K562 (cell line): Measurements from ENCODE around the gene CPVL. TPM values are rescaled to one million over a fixed set of nuclear protein-coding genes. Genes with fewer than 3 reads are reported as not detected.

Source experiments
- ATAC-seq: fragments of 200-7000 bp; cut with Tn5 transposase; 3 replicates; pipeline ENCODE4 v1.9.1; 2020; ENCODE audit warnings: moderate library complexity
- BruUV-seq: library from RNA; stranded (reverse); fragments of 400-500 nt; replicated peaks from 2 replicates; lab custom pipeline; 2021; lab: Mats Ljungman, UMichigan
- CTCF ChIA-PET: fragments of 300-600 bp; formaldehyde crosslinking; extraction: SDS; loops from one replicate; lab custom pipeline; 2021; ENCODE audit warnings: low intra/inter-chr PET ratio; lab: Yijun Ruan, JAX
- POLR2A ChIA-PET: fragments of 300-600, 350-650 bp; sonication (Branson Sonifier 250); formaldehyde crosslinking; extraction: SDS; loops from one replicate; lab custom pipeline; 2021; ENCODE audit warnings: antibody characterized with exemption, inconsistent platforms; lab: Yijun Ruan, JAX
- DNase-seq, 4 experiments: peaks; one replicate each; pipeline versions ENCODE4 v3.0.0 to v3.0.0-alpha.2; 2011 to 2018; ENCODE audit warnings: low spot score in 3 of 4, mixed read lengths in 3 of 4; ENCODE audit errors: extremely low read depth in 1 of 4
- FAIRE-seq: peaks from 2 replicates; lab custom pipeline; 2011; peaks lifted over from hg19 to GRCh38; lab: Jason Lieb, UNC
- H2AFZ ChIP-seq: 2 replicates; pipeline ENCODE4 v1.6.0; 2011; ENCODE audit warnings: low read depth, low read length, control low read depth, inconsistent platforms
- H3K27ac ChIP-seq: fragments of 200-600 bp; 3 replicates; pipeline ENCODE4 v1.8.0; 2011; ENCODE audit warnings: low read depth, mild to moderate bottlenecking, control low read depth, inconsistent platforms, low read length, moderate library complexity, mixed read lengths; ENCODE audit errors: extremely low read depth
- H3K27me3 ChIP-seq, 2 experiments: fragments of 300-600 bp in 1 of 2; 2 replicates in 1 of 2; 3 replicates in 1 of 2; pipeline versions ENCODE4 v1.6.0 to v1.8.0; 2011; ENCODE audit warnings: inconsistent platforms in 2 of 2, low read length in 2 of 2, mild to moderate bottlenecking in 1 of 2, mixed read lengths in 1 of 2, moderate library complexity in 1 of 2; ENCODE audit not compliant: control insufficient read depth in 2 of 2, insufficient read depth in 2 of 2
- H3K36me3 ChIP-seq: fragments of 300-600 bp; 3 replicates; pipeline ENCODE4 v1.8.0; 2011; ENCODE audit warnings: mild to moderate bottlenecking, low read length, inconsistent platforms; ENCODE audit not compliant: control insufficient read depth, insufficient read depth
- H3K4me1 ChIP-seq, 2 experiments: fragments of 200-600 bp in 1 of 2; replicated peaks in 1 of 2; 2 replicates in 1 of 2; 3 replicates in 1 of 2; pipeline versions ENCODE4 v1.5.1 to v1.8.0; 2011; ENCODE audit warnings: inconsistent platforms in 2 of 2, low read length in 2 of 2, mild to moderate bottlenecking in 1 of 2, mixed read lengths in 1 of 2, moderate library complexity in 1 of 2; ENCODE audit not compliant: control insufficient read depth in 2 of 2, insufficient read depth in 2 of 2
- H3K4me2 ChIP-seq: 2 replicates; pipeline ENCODE4 v1.6.1; 2011; ENCODE audit warnings: low read length, control low read depth, inconsistent platforms, mixed read lengths; ENCODE audit not compliant: insufficient read depth
- H3K4me3 ChIP-seq: fragments of 200-600 bp; sonication (generic), shearing (Covaris generic); 2 replicates; pipeline ENCODE4 v1.5.1; 2016; ENCODE audit warnings: control low read depth, inconsistent platforms
- H3K79me2 ChIP-seq: fragments of 200-600 bp; 3 replicates; pipeline ENCODE4 v1.8.0; 2011; ENCODE audit warnings: low read length, inconsistent platforms; ENCODE audit not compliant: control insufficient read depth, insufficient read depth
- H3K9ac ChIP-seq, 2 experiments: 2 replicates each; pipeline versions ENCODE4 v1.6.0 to v1.6.1; 2011; ENCODE audit warnings: low read depth in 2 of 2, low read length in 2 of 2, control low read depth in 1 of 2, inconsistent platforms in 1 of 2, mild to moderate bottlenecking in 1 of 2, mixed read lengths in 1 of 2; ENCODE audit not compliant: insufficient read depth in 1 of 2
- H3K9me1 ChIP-seq: one replicate; pipeline ENCODE4 v1.6.0; 2011; ENCODE audit warnings: inconsistent platforms, mild to moderate bottlenecking, low read length, moderate library complexity; ENCODE audit not compliant: control insufficient read depth, insufficient read depth
- H3K9me3 ChIP-seq: replicated peaks from 2 replicates; pipeline ENCODE4 v1.5.1; 2011; ENCODE audit warnings: low read depth, low read length, inconsistent platforms; ENCODE audit not compliant: control insufficient read depth, insufficient read depth
- H4K20me1 ChIP-seq: replicated peaks from 2 replicates; pipeline ENCODE4 v1.6.1; 2011; ENCODE audit warnings: low read length, inconsistent platforms, mixed read lengths; ENCODE audit not compliant: control insufficient read depth, insufficient read depth
- AFF4 ChIP-seq: sonication (generic); formaldehyde crosslinking; IDR thresholded peaks from 2 replicates; pipeline ENCODE4 v1.8.0; 2023; ENCODE audit warnings: mild to moderate bottlenecking, missing genetic modification reagents
- ARID3A ChIP-seq: IDR thresholded peaks from 2 replicates; pipeline ENCODE4 v1.6.1; 2012; ENCODE audit warnings: low read depth, low read length, improper control_type of control experiment, borderline replicate concordance
- CHD4 ChIP-seq: fragments of 200-600 bp; sonication (generic); IDR thresholded peaks from 3 replicates; pipeline ENCODE4 v1.6.1; 2012; ENCODE audit warnings: low read depth, mild to moderate bottlenecking, mixed read lengths, low read length, inconsistent platforms; ENCODE audit not compliant: insufficient read depth, insufficient replicate concordance, poor library complexity, severe bottlenecking
- HNRNPH1 ChIP-seq: fragments of 200-400 bp; formaldehyde crosslinking; optimal IDR thresholded peaks from 2 replicates; pipeline ENCODE3; 2017; ENCODE audit warnings: low read depth, mild to moderate bottlenecking, low read length, moderate library complexity
- KDM4B ChIP-seq, 2 experiments: fragments of 450-650 bp in 1 of 2; sonication (generic) in 1 of 2; IDR thresholded peaks; 2 replicates each; pipeline ENCODE4 v1.6.1; 2016 to 2017; ENCODE audit warnings: borderline replicate concordance in 2 of 2, antibody characterized with exemption in 1 of 2, low read depth in 1 of 2, mild to moderate bottlenecking in 1 of 2
- MAFF ChIP-seq: IDR thresholded peaks from 2 replicates; pipeline ENCODE4 v1.6.1; 2012; ENCODE audit warnings: low read length, improper control_type of control experiment
- MED1 ChIP-seq: sonication (generic); formaldehyde crosslinking; IDR thresholded peaks from 2 replicates; pipeline ENCODE4 v1.8.1; 2023; ENCODE audit warnings: missing genetic modification reagents, borderline replicate concordance
- PTBP1 ChIP-seq: fragments of 200-400 bp; formaldehyde crosslinking; IDR thresholded peaks from 2 replicates; pipeline ENCODE4 v1.6.1; 2017; ENCODE audit warnings: low read depth, low read length
- RBM34 ChIP-seq: fragments of 200-400 bp; formaldehyde crosslinking; IDR thresholded peaks from 2 replicates; pipeline ENCODE4 v1.6.1; 2018; ENCODE audit warnings: low read length, borderline replicate concordance; ENCODE audit not compliant: insufficient read depth
- RFX5 ChIP-seq: IDR thresholded peaks from 2 replicates; pipeline ENCODE4 v1.6.1; 2011; ENCODE audit warnings: low read depth, mild to moderate bottlenecking, improper control_type of control experiment, low read length
- SREBF1 ChIP-seq: fragments of 150-350 bp; IDR thresholded peaks from 2 replicates; pipeline ENCODE4 v1.6.1; 2014; ENCODE audit warnings: antibody characterized with exemption, low read depth, low read length, borderline replicate concordance
- ZNF512 ChIP-seq: IDR thresholded peaks from 2 replicates; pipeline ENCODE4 v1.6.1; 2016; ENCODE audit warnings: missing genetic modification characterization, missing compliant biosample characterization
- ZNF778 ChIP-seq: fragments of 450-650 bp; formaldehyde crosslinking; IDR thresholded peaks from 2 replicates; pipeline ENCODE4 v1.4.0; 2020; ENCODE audit warnings: mild to moderate bottlenecking, moderate library complexity
- WGBS: fragments of 100-300 bp; shearing (Covaris generic); methylation state at CpG from one replicate; pipeline ENCODE4 v1.1.6; 2016; ENCODE audit warnings: low coverage, mixed read lengths; ENCODE audit not compliant: insufficient coverage; ENCODE audit errors: missing lambda C conversion rate; 5-methylcytosine and 5-hydroxymethylcytosine counted together
- in situ Hi-C: fragments of 300-500 bp; cut with MboI; formaldehyde crosslinking; loops from 4 replicates; pipeline ENCODE4 v1.15.0; 2018; ENCODE audit warnings: inconsistent platforms, mixed read lengths
- intact Hi-C: fragments of 100-400 bp; cut with micrococcal nuclease; formaldehyde crosslinking; loops from 2 replicates; pipeline ENCODE4 v1.14.2; 2022
- polyA plus RNA-seq, 8 experiments: library from polyadenylated mRNA; depleted of rRNA in 4 of 8; stranded (reverse) in 5 of 8; unstranded in 3 of 8; fragments of >200 nt; fragmentation: Nextera tagmentation in 2 of 8; fragmentation: Illumina TruSeq in 1 of 8; extraction: Ambion mirVana in 2 of 8; extraction: Trizol in 1 of 8; gene quantifications; 2 replicates each; pipeline versions ENCODE4 v1.2.1 to v1.2.3, GENCODE V29; 2011 to 2014; ENCODE audit warnings: inconsistent platforms in 1 of 8, missing spikeins in 1 of 8
- total RNA-seq, 7 experiments: library from RNA; depleted of rRNA in 6 of 7; stranded (reverse); fragments of >200 nt in 6 of 7; fragmentation: Illumina TruSeq in 2 of 7; extraction: Trizol in 2 of 7; gene quantifications; 2 replicates each; pipeline versions ENCODE4 v1.2.1 to v1.2.3, GENCODE V29; 2011 to 2021; ENCODE audit warnings: low replicate concordance in 1 of 7
- TF ChIP-seq, protein P1 (sequence below): fragments of 250-450 bp; sonication (Bioruptor Pico); IDR thresholded peaks from 2 replicates; pipeline ENCODE4 v1.4.0; 2020

The CPVL gene
- total and polyA plus RNA-seq, 9 of the 15 experiments (the other 6 are each of a cell fraction or from before 2014, with no cell fraction given), result 0.89 to 2.4 (median 1.5) TPM

- no peak for TF ChIP-seq RBM34
- no peak for TF ChIP-seq MED1
- no peak for TF ChIP-seq MAFF
- TF ChIP-seq RFX5, result no peak
- no peak for TF ChIP-seq ZNF512
- no peak for TF ChIP-seq PTBP1
- no peak for TF ChIP-seq SREBF1
- TF ChIP-seq ZNF778 (CRISPR knock-in tag), result no peak
Measured at GRCh38 chr7:29163854-29164253, 17.5 kb upstream of the CPVL start (continued).

GRCh38 chr7:29162577-29162976 lies 16.2 kb upstream of the CPVL start:
- no peak for FAIRE-seq
- Histone ChIP-seq H3K36me3 (no peaks in the 10 kb centered on the region), H3K4me2 (no peak overlapping the region), H3K9me1 (no peaks in the 10 kb centered on the region), H4K20me1 (no peaks in the 10 kb centered on the region), H3K79me2 (no peaks in the 10 kb centered on the region), H3K4me3 (no peak overlapping the region), H3K27ac (no peak overlapping the region), H3K27me3 (no peaks in the 10 kb centered on the region), H2AFZ (no peak overlapping the region), H3K9me3 (no peaks in the 10 kb centered on the region), H3K9ac (no peak overlapping the region), H3K4me1 (no peaks in the 10 kb centered on the region)
- BruUV-seq, result no TSS peak
- DNase-seq, result no peak
- CTCF ChIA-PET, result no interaction called here
- intact Hi-C loops (no loop called here), in situ Hi-C loops (no loop called here)
- 0% methylated on average over 2 of the region's 6 CpGs for WGBS
- no peak for ATAC-seq
- POLR2A ChIA-PET, result no interaction called here
- TF ChIP-seq AFF4 (CRISPR knock-in tag) (no peak), HNRNPH1 (no peak), CHD4 (no peak), KDM4B (IDR thresholded peaks at IDR 0.05; ENCODE audit: borderline replicate concordance in 2 of 2, low read depth in 1 of 2) (no peak), ARID3A (no peak)
- TF ChIP-seq, protein P1, sequence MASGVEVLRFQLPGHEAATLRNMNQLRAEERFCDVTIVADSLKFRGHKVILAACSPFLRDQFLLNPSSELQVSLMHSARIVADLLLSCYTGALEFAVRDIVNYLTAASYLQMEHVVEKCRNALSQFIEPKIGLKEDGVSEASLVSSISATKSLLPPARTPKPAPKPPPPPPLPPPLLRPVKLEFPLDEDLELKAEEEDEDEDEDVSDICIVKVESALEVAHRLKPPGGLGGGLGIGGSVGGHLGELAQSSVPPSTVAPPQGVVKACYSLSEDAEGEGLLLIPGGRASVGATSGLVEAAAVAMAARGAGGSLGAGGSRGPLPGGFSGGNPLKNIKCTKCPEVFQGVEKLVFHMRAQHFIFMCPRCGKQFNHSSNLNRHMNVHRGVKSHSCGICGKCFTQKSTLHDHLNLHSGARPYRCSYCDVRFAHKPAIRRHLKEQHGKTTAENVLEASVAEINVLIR, result no peak
